OCI-LY7 (cell line): ENCODE data around the gene LPGAT1. TPM values are rescaled to one million over a fixed set of nuclear protein-coding genes. Genes with fewer than 3 reads are reported as not detected.
A peak's percentile ranks its signal among the peaks of the same experiment; 100 is the strongest.

ENCODE experiments used
- BruUV-seq: library from RNA; stranded (reverse); fragments of 400-500 nt; replicated peaks from 2 replicates; lab custom pipeline; 2021; lab: Mats Ljungman, UMichigan
- CTCF ChIA-PET: fragments of 300-600 bp; sonication (Branson Sonifier 250); formaldehyde crosslinking; loops from one replicate; lab custom pipeline; 2022; ENCODE audit warnings: antibody characterized with exemption; ENCODE audit not compliant: unreplicated experiment; lab: Charles Lee
- POLR2A ChIA-PET: fragments of 300-600 bp; sonication (Branson Sonifier 250); formaldehyde crosslinking; loops from one replicate; lab custom pipeline; 2022; ENCODE audit warnings: antibody characterized with exemption; lab: Charles Lee
- DNase-seq: peaks from one replicate; pipeline ENCODE4 v3.0.0-alpha.2; 2015; ENCODE audit warnings: low spot score
- H2AFZ ChIP-seq: fragments of 200-600 bp; sonication (generic), shearing (Covaris generic); 2 replicates; pipeline ENCODE4 v1.6.1; 2014; ENCODE audit warnings: mild to moderate bottlenecking, antibody characterized with exemption, low read length, moderate library complexity
- H3K27ac ChIP-seq: fragments of 200-600 bp; sonication (generic); 2 replicates; pipeline ENCODE4 v1.5.1; 2014; ENCODE audit warnings: mixed run types, low read depth, mild to moderate bottlenecking, moderate library complexity, low read length, inconsistent platforms; ENCODE audit not compliant: poor library complexity, severe bottlenecking
- H3K36me3 ChIP-seq: fragments of 200-600 bp; sonication (generic); 2 replicates; pipeline ENCODE4 v1.6.1; 2014; ENCODE audit warnings: mild to moderate bottlenecking, antibody characterized with exemption, low read length, moderate library complexity, mixed read lengths; ENCODE audit not compliant: insufficient read depth
- H3K4me1 ChIP-seq: fragments of 200-600 bp; sonication (generic); 2 replicates; pipeline ENCODE4 v1.5.1; 2014; ENCODE audit warnings: mild to moderate bottlenecking, low read length; ENCODE audit not compliant: insufficient read depth, poor library complexity, severe bottlenecking
- H3K4me2 ChIP-seq: fragments of 200-600 bp; sonication (generic); 2 replicates; pipeline ENCODE4 v1.6.1; 2014; ENCODE audit warnings: mild to moderate bottlenecking, low read length
- H3K4me3 ChIP-seq: fragments of 200-600 bp; sonication (generic); 2 replicates; pipeline ENCODE4 v1.5.1; 2014; ENCODE audit warnings: mild to moderate bottlenecking, low read depth, low read length; ENCODE audit not compliant: poor library complexity, severe bottlenecking
- H3K79me2 ChIP-seq: fragments of 200-600 bp; sonication (generic); 2 replicates; pipeline ENCODE4 v1.6.1; 2016; ENCODE audit warnings: low read depth, mild to moderate bottlenecking, low read length, moderate library complexity, mixed read lengths; ENCODE audit not compliant: insufficient read depth
- H3K9me2 ChIP-seq: fragments of 200-600 bp; sonication (generic); 2 replicates; pipeline ENCODE4 v1.6.1; 2016; ENCODE audit warnings: mild to moderate bottlenecking, low read length, mixed read lengths; ENCODE audit not compliant: insufficient read depth
- H3K9me3 ChIP-seq: fragments of 200-600 bp; sonication (generic); 2 replicates; pipeline ENCODE4 v1.6.1; 2014; ENCODE audit warnings: mild to moderate bottlenecking, mixed run types, low read length, mixed read lengths
- H4K20me1 ChIP-seq: fragments of 200-600 bp; sonication (generic); 2 replicates; pipeline ENCODE4 v1.6.1; 2014; ENCODE audit warnings: mild to moderate bottlenecking, antibody characterized with exemption, low read length, moderate library complexity, mixed read lengths; ENCODE audit not compliant: insufficient read depth
- EZH2phosphoT487 ChIP-seq: fragments of 200-600 bp; sonication (generic); IDR thresholded peaks from 2 replicates; pipeline ENCODE4 v1.6.1; 2018; ENCODE audit warnings: low read depth, borderline replicate concordance, mild to moderate bottlenecking, mixed run types, antibody characterized with exemption, low read length, moderate library complexity, mixed read lengths
- intact Hi-C: fragments of 100-400 bp; cut with micrococcal nuclease; formaldehyde crosslinking; loops from one replicate; pipeline ENCODE4 v1.10.0; 2022; ENCODE audit not compliant: unreplicated experiment
- total RNA-seq, 2 experiments: library from RNA; depleted of rRNA in 1 of 2; stranded (reverse); fragments of >200 nt in 1 of 2; shearing (Covaris generic) in 1 of 2; gene quantifications; 2 replicates each; pipeline ENCODE4 v1.2.3, GENCODE V29; 2014 to 2022
- TF ChIP-seq, protein P1 (sequence below): fragments of 200-600 bp; sonication (generic); conservative IDR thresholded peaks from 2 replicates; pipeline ENCODE4 v1.5.1; 2014; ENCODE audit warnings: mild to moderate bottlenecking, antibody characterized with exemption, low read length, moderate library complexity, mixed read lengths

Gene LPGAT1
- total RNA-seq, 2 experiments from 2014 or later: 14.1 to 35.2 TPM

DNA sequence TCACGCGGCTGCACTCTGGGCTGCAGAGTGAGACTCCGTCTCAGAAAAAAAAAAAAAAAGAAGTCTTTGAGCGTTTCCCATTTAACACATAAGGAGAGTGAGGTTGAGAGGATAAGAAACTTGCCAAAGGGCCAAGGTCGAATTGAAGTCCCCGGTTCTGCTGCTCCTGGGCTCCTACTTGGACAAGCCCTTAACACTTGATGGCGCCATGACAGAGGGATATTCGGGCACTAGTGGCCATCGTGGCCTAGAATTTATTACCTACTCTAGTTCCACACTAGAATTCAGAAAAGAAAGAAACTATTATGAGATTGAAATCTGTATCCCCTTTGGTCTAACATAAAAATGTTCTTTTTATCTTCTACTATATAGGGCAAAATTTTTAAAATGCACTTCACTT, 89.4 kb downstream of the LPGAT1 start:
- TF ChIP-seq, protein P1, sequence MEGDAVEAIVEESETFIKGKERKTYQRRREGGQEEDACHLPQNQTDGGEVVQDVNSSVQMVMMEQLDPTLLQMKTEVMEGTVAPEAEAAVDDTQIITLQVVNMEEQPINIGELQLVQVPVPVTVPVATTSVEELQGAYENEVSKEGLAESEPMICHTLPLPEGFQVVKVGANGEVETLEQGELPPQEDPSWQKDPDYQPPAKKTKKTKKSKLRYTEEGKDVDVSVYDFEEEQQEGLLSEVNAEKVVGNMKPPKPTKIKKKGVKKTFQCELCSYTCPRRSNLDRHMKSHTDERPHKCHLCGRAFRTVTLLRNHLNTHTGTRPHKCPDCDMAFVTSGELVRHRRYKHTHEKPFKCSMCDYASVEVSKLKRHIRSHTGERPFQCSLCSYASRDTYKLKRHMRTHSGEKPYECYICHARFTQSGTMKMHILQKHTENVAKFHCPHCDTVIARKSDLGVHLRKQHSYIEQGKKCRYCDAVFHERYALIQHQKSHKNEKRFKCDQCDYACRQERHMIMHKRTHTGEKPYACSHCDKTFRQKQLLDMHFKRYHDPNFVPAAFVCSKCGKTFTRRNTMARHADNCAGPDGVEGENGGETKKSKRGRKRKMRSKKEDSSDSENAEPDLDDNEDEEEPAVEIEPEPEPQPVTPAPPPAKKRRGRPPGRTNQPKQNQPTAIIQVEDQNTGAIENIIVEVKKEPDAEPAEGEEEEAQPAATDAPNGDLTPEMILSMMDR: 0 out of 2 replicates have a peak, but pooled peaks have one; percentile 17
- no peak for TF ChIP-seq EZH2phosphoT487
- no peak overlapping the region for H2AFZ ChIP-seq
- no peaks in the 10 kb centered on the region for H3K9me3 ChIP-seq
- intact Hi-C loops: no loop called here
- H4K20me1 ChIP-seq: no peaks in the 10 kb centered on the region
- peaks cover 23% of the 10 kb centered on the region for H3K4me1 ChIP-seq
- H3K9me2 ChIP-seq: no peaks in the 10 kb centered on the region
- H3K36me3 ChIP-seq: no peaks in the 10 kb centered on the region
- ChIA-PET POLR2A (interaction anchor here (1.0 to 1.2 kb wide), 2 partner anchors 12 to 40 kb away, joined by 3 to 5 read pairs; no protein-coding TSS in a partner anchor), CTCF (no interaction called here)
- DNase-seq: no peak
- H3K4me3 ChIP-seq: no peak overlapping the region
- H3K27ac ChIP-seq: no peak overlapping the region
- H3K4me2 ChIP-seq: no peak overlapping the region
- H3K79me2 ChIP-seq: no peaks in the 10 kb centered on the region
- BruUV-seq: no TSS peak

DNA sequence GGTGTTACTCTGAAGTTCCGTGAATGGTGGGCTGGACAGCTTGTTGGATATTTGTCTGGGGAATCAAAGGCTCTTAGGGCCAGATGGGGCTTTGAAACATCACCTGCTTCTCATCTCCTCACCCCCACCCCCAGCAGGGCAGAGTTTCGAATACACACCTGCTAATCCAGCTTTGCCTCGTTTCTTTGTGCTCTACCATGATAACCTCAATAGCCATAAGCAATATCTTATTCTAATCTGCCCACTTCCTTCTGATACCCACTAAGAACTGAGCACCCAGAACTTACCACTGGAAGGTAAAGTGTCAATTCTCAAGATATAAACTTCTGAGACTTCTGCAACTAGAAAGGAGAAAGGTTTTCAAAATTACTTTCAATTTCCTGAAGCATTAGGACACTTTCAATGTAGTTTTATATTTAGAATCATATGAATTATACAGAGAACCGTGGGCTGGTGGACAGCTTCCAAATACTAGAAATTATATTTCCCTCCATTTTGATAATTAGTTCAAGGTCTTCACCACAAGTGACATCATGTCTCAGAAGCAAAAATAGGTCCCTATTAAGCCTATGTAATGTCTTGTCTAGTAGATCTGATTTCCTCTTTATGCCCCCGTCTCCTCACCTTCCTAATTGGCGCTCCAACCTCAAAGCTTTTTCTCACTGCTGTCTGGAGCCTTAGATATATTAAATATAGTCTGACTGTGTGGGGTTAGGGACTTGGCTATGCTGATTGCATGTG, 90.7 kb downstream of the LPGAT1 start:
- peaks cover 23% of the 10 kb centered on the region for H3K4me1 ChIP-seq
- H3K36me3 ChIP-seq: no peaks in the 10 kb centered on the region
- no peaks in the 10 kb centered on the region for H4K20me1 ChIP-seq
- TF ChIP-seq, protein P1: no peak
- H3K9me2 ChIP-seq: no peaks in the 10 kb centered on the region
- peak overlapping the region; percentile 42 for H3K4me2 ChIP-seq
- H3K4me3 ChIP-seq: no peak overlapping the region
- H3K27ac ChIP-seq: no peak overlapping the region
- BruUV-seq: no TSS peak
- CTCF ChIA-PET: no interaction called here
- no peaks in the 10 kb centered on the region for H3K79me2 ChIP-seq
- intact Hi-C loops: no loop called here
- H3K9me3 ChIP-seq: no peaks in the 10 kb centered on the region
- POLR2A ChIA-PET: interaction anchor here (0.5 to 2.0 kb wide), 4 partner anchors 10 to 643 kb away, joined by 3 to 5 read pairs (median 4); no protein-coding TSS in a partner anchor
- peak; percentile 25 for DNase-seq
- H2AFZ ChIP-seq: no peak overlapping the region

DNA sequence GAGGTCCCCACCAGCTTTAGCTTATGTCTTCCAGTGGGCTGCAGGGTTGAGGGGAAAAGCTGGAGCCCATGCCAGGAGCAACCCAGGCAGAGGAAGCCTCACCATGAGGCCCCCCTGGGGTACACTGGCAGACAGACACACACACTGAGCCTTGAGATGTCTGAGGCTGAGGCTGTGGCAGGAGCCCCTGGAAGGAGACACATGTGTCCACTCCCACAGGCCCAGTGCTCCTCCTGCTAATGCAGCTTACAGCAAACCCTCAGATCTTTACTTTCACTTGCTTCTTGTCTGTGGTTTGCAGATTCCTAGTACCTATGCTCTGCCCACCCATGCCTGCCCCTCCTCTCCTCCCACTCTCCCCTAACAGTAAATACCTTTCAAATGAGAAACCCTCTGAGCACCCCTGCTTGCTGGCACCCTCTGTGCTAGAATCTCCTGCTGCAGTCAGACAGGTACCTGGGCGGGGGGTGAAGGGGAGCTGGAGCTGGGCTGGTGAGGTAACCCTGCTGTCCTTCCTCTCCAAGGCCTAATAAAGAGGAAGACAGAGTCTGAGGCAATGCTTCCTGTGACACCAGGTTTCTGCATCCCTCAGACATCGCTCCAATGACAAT, 91.8 kb downstream of the LPGAT1 start:
- TF ChIP-seq EZH2phosphoT487: no peak
- TF ChIP-seq, protein P1: no peak
- H2AFZ ChIP-seq: no peak overlapping the region
- no peaks in the 10 kb centered on the region for H3K36me3 ChIP-seq
- intact Hi-C loops: no loop called here
- H3K27ac ChIP-seq: no peak overlapping the region
- ChIA-PET CTCF (no interaction called here), POLR2A (interaction anchor here (0.9 to 2.0 kb wide), 2 partner anchors 9 to 30 kb away, joined by 4 to 5 read pairs; no protein-coding TSS in a partner anchor)
- H3K79me2 ChIP-seq: no peaks in the 10 kb centered on the region
- H3K9me3 ChIP-seq: no peaks in the 10 kb centered on the region
- BruUV-seq: no TSS peak
- H3K4me1 ChIP-seq: peaks cover 23% of the 10 kb centered on the region
- peak; percentile 10 for DNase-seq
- H3K9me2 ChIP-seq: no peaks in the 10 kb centered on the region
- peak overlapping the region; percentile 42 for H3K4me2 ChIP-seq
- no peak overlapping the region for H3K4me3 ChIP-seq
- H4K20me1 ChIP-seq: no peaks in the 10 kb centered on the region
